Measurements from ENCODE around the gene CMC2. TPM values are rescaled to one million over a fixed set of nuclear protein-coding genes. Genes with fewer than 3 reads are reported as not detected.

CMC2 gene
- total RNA-seq, 1 donor from 2014 or later, result 46.6 TPM

DNA sequence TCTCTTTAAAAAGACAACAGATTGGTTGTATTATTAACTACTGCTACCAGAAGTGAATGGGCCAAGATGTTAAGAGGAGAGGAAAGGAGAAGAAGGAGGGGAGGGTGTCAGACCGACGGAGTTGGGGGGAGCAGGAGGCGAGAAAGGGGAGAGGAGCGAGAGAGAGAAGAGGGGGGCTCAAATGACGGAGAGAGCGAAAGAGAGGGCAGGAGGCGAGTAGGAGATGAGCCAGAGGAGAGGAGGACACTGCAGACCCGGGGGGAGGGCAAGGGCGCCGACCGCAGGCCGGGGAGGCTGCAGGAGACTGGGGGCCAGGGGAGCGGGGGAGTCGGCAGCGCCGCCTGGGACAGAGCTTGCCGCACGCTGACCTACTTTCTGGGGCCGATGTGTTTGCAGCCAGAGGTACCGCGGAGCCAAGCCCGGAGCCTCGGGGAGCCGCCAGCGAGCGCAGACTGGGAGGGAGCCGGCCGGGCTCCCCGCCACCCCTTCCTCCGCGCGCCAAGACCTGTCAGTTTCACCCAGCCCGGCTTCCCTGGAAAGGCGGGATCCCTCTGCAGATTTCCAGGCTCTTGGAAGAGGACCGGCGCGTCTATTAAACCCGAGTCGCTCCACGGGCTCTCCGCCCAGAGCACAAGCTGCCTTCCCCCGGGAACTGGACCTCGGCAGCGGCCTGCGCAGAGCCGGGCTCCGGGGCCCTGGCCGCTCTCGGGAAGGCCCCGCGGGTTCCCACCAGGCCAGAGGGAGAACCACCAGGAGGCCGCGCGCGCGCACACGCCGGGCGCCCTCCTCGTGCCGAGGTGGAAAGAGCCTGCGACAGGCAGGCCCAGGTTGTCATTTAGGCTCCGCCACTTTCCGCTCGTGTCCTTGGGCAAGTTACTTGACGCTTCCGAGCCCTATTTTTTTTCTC is 74.6 kb downstream of the CMC2 start:
- intact Hi-C loops (cut with DNase I), result no loop called here
- ATAC-seq (peak; percentile 82 to 84), DNase-seq (peak; percentile 49)
- Histone ChIP-seq H3K36me3 (no peaks in the 10 kb centered on the region), H3K27ac (peak overlapping the region; percentile 73), H3K4me3 (peak overlapping the region; percentile 53), H3K27me3 (ENCODE audit: low read depth) (peaks cover 28% of the 10 kb centered on the region), H3K9me3 (no peaks in the 10 kb centered on the region), H3K4me1 (peaks cover 17% of the 10 kb centered on the region)
- TF ChIP-seq, protein P1, sequence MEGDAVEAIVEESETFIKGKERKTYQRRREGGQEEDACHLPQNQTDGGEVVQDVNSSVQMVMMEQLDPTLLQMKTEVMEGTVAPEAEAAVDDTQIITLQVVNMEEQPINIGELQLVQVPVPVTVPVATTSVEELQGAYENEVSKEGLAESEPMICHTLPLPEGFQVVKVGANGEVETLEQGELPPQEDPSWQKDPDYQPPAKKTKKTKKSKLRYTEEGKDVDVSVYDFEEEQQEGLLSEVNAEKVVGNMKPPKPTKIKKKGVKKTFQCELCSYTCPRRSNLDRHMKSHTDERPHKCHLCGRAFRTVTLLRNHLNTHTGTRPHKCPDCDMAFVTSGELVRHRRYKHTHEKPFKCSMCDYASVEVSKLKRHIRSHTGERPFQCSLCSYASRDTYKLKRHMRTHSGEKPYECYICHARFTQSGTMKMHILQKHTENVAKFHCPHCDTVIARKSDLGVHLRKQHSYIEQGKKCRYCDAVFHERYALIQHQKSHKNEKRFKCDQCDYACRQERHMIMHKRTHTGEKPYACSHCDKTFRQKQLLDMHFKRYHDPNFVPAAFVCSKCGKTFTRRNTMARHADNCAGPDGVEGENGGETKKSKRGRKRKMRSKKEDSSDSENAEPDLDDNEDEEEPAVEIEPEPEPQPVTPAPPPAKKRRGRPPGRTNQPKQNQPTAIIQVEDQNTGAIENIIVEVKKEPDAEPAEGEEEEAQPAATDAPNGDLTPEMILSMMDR (IDR thresholded peaks at IDR 0.05), result no peak

DNA sequence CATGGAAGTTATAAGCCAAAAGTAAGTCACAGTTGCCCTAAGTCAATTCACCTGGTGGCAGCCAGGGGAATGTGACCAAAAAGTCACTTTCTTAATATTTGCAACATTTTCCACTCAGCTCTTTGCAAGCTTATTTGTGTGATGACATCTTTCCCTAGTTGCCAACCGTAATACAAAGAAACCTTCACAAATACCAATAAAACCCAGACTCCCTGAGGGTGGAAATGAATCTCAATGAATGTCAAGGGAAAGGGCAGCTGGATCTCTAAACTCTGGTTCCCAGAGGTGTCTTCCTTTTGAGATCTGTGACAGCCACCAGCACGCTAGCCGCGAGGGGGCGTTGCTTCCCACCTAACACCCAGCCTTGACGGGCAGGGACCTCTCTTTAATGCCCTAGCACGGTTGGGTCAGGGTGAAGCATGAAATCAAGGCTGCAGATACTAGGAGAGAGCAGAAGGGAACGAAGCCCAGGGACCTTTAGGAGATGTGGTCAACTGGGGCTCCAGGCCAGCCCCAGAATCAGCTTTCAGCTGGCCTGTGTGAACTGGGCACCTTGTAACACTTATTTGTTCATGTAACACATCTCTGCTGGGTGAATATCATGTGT is 82.2 kb downstream of the CMC2 start:
- no peak for DNase-seq
- TF ChIP-seq, protein P1 (IDR thresholded peaks at IDR 0.05), result peak; percentile 23
- H3K4me3 ChIP-seq, result no peak overlapping the region
- no peaks in the 10 kb centered on the region for H3K36me3 ChIP-seq
- intact Hi-C loops (cut with DNase I), result no loop called here
- no peak overlapping the region for H3K27ac ChIP-seq
- H3K4me1 ChIP-seq, result no peaks in the 10 kb centered on the region
- no peaks in the 10 kb centered on the region for H3K9me3 ChIP-seq
- peak in 1 of 2 donors; percentile 58 for ATAC-seq
- no peaks in the 10 kb centered on the region for H3K27me3 ChIP-seq (ENCODE audit: low read depth)

DNA sequence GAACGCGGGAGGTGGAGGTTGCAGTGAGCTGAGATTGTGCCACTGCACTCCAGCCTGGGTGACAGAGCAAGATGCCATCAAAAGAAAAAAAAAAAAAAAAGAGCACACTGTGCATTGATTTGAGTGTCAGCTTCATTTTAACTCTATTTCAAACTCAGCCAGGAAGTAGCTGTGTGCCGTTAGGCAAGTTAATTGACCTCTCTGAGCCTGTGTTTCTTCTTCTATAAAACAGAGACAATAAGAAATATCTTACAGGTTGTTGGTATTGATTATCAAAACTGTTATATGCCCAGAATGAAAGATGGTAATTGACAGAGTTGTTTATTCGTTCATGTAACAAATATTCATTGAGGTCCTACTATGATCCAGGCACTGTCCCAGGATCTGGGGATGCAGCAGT is 83.3 kb downstream of the CMC2 start:
- DNase-seq (no peak), ATAC-seq (no peak)
- H3K27me3 ChIP-seq (ENCODE audit: low read depth), result no peaks in the 10 kb centered on the region
- H3K4me3 ChIP-seq, result no peak overlapping the region
- no peak overlapping the region for H3K27ac ChIP-seq
- H3K4me1 ChIP-seq, result no peaks in the 10 kb centered on the region
- H3K36me3 ChIP-seq, result no peaks in the 10 kb centered on the region
- TF ChIP-seq, protein P1 (IDR thresholded peaks at IDR 0.05), result no peak
- H3K9me3 ChIP-seq, result no peaks in the 10 kb centered on the region
- intact Hi-C loops (cut with DNase I), result no loop called here

Other genes starting within 250 kb of the CMC2 start
- 14.7 TPM for gene CDYL2, start 202.3 kb downstream of the CMC2 start, total RNA-seq
- gene CENPN, start 329 bp upstream of the CMC2 start, total RNA-seq, result 5.0 TPM
- 29.7 TPM for gene ATMIN, start 29.0 kb upstream of the CMC2 start, total RNA-seq
- gene C16orf46, start 70.4 kb upstream of the CMC2 start, total RNA-seq, result not detected
- 14.7 TPM for gene GCSH, start 89.5 kb upstream of the CMC2 start, total RNA-seq
- 0.74 TPM for gene BCO1, start 231.8 kb upstream of the CMC2 start, total RNA-seq